Measurements from ENCODE around the gene ACLY.
"Not testable (repeated sequence)": the region's sequence is repeated elsewhere in the genome, so short reads cannot be mapped to it uniquely, and the experiment has no call there.

ACLY gene

DNA sequence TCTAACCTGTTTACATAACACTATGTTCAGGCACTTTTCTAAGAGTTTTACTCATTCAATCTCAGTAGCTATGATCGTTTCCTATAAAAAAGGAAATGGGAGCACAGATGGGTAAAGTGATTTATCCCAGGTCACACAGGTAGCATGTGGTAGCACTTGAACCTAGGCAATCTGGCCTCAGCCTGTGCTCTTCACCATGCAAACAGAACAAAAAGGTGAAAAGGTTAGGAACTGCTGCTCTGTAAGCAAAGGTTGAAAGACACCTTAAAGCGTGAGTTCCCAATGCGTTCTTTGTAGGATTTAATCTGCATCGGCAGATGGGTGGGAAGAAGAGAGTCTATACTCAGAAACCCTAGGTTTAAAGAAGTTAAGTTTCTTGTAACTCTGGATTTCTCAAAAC lies 38.6 kb downstream of the ACLY start:
- H3K27ac ChIP-seq (ENCODE audit: low read depth, low read length) = no peak overlapping the region
- H3K9me3 ChIP-seq (ENCODE audit: control insufficient read depth in 5 of 5, low read length in 5 of 5) = no peaks in the 10 kb centered on the region
- H3K9ac ChIP-seq (ENCODE audit: low read length in 5 of 5) = peak overlapping the region in 1 of 5 donors; percentile 37
- no peaks in the 10 kb centered on the region for H3K4me1 ChIP-seq (ENCODE audit: control insufficient read depth in 5 of 5, insufficient read depth in 5 of 5, low read length in 5 of 5)
- H3K36me3 ChIP-seq (ENCODE audit: control insufficient read depth in 5 of 5, insufficient read depth in 5 of 5, low read length in 5 of 5) = peaks cover 9 to 76% (median 61%) of the 10 kb centered on the region in 5 donors
- H3K27me3 ChIP-seq (ENCODE audit: control insufficient read depth in 5 of 5, insufficient read depth in 4 of 5, low read length in 5 of 5) = no peaks in the 10 kb centered on the region
- no peak overlapping the region for H3K4me3 ChIP-seq (ENCODE audit: low read depth in 1 of 5, low read length in 5 of 5)

DNA sequence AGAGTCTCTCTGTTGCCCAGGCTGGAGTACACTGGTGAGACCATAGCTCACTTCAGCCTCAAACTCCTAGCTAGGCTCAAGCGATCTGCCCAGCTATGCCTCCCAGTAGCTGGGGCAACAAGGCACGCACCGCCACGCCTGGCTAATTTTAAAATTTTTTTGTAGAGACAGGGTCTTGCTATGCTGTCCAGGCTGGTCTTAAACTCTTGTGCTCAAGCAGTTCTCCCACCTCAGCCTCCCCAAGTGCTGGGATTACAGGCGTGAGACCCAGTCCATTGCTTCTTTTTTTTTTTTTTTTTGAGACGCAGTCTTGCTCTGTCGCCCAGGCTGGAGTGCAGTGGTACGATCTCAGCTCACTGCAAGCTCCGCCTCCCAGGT lies 44.5 kb downstream of the ACLY start:
- not testable (repeated sequence) for H3K9ac ChIP-seq (ENCODE audit: low read length in 5 of 5); H3K4me3 ChIP-seq (ENCODE audit: low read depth in 1 of 5, low read length in 5 of 5); H3K9me3 ChIP-seq (ENCODE audit: control insufficient read depth in 5 of 5, low read length in 5 of 5); H3K27me3 ChIP-seq (ENCODE audit: control insufficient read depth in 5 of 5, insufficient read depth in 4 of 5, low read length in 5 of 5)
- Histone ChIP-seq H3K36me3 (ENCODE audit: control insufficient read depth in 5 of 5, insufficient read depth in 5 of 5, low read length in 5 of 5) (peaks cover 0 to 74% (median 62%) of the 10 kb centered on the region in 5 donors), H3K4me1 (ENCODE audit: control insufficient read depth in 5 of 5, insufficient read depth in 5 of 5, low read length in 5 of 5) (peaks cover 0 to 12% (median 10%) of the 10 kb centered on the region in 5 donors), H3K27ac (ENCODE audit: low read depth, low read length) (peak overlapping the region; percentile 50)

DNA sequence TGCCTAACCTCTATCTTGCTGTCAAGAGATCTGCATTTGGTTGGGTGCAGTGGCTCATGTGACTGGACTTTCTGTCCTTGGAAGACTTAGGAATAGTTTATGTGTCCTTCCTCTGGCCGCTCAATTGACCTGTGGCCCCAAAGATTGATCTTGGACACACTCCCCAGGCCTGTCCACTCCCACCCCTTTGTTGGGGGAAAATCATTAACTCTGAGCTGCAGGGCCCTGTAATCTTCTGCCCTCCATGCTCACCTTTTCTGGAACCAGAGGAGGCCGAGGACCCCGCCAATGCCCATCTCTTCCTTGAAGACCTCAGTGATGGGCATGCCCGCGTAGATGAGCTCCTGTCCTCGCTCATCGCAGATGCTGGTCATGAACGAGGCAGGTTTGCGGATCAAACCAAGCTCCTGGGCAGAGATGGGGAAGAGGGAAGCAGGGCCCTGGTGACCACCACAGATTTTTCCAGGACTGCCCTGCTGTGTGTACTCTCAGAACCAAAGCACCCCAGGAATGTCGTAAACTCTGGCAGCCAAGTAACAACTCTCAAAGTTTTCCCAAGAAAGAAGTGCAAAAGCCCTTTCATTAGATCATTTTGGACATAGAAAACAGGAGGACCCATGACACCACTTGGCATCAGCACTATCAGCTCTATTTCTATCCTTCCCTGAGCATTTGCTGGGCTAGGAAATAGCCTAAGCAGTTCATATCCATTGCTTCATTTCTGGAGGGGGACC lies 45.0 kb downstream of the ACLY start:
- Histone ChIP-seq H3K36me3 (ENCODE audit: control insufficient read depth in 5 of 5, insufficient read depth in 5 of 5, low read length in 5 of 5) (peaks cover 3 to 76% (median 63%) of the 10 kb centered on the region in 5 donors), H3K9me3 (ENCODE audit: control insufficient read depth in 5 of 5, low read length in 5 of 5) (no peaks in the 10 kb centered on the region), H3K27me3 (ENCODE audit: control insufficient read depth in 5 of 5, insufficient read depth in 4 of 5, low read length in 5 of 5) (no peaks in the 10 kb centered on the region), H3K4me1 (ENCODE audit: control insufficient read depth in 5 of 5, insufficient read depth in 5 of 5, low read length in 5 of 5) (peaks cover 0 to 12% (median 10%) of the 10 kb centered on the region in 5 donors), H3K9ac (ENCODE audit: low read length in 5 of 5) (no peak overlapping the region), H3K27ac (ENCODE audit: low read depth, low read length) (peak overlapping the region; percentile 50), H3K4me3 (ENCODE audit: low read depth in 1 of 5, low read length in 5 of 5) (no peak overlapping the region)

DNA sequence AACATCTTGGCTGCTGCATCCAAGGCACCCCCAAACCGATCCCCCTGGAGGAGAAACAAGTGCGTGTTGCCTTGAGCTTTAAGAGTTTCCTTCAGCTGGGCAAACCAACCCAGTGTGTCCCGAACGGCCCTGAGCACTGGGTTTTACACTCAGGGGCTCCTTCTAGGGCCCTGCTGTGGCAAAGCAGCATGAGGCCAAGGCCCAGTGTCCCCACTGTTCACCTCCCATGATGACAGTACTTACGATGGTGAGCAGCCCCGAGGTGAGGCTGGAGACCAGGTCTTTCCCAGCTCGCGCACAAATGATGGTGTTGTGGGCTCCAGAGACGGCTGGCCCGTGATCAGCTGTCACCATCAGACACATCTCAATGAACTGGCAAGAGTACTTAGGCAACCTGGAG lies 47.0 kb downstream of the ACLY start:
- H3K4me1 ChIP-seq (ENCODE audit: control insufficient read depth in 5 of 5, insufficient read depth in 5 of 5, low read length in 5 of 5) = peaks cover 0 to 12% (median 10%) of the 10 kb centered on the region in 5 donors
- no peaks in the 10 kb centered on the region for H3K27me3 ChIP-seq (ENCODE audit: control insufficient read depth in 5 of 5, insufficient read depth in 4 of 5, low read length in 5 of 5)
- no peak overlapping the region for H3K9ac ChIP-seq (ENCODE audit: low read length in 5 of 5)
- no peaks in the 10 kb centered on the region for H3K9me3 ChIP-seq (ENCODE audit: control insufficient read depth in 5 of 5, low read length in 5 of 5)
- H3K27ac ChIP-seq (ENCODE audit: low read depth, low read length) = no peak overlapping the region
- H3K36me3 ChIP-seq (ENCODE audit: control insufficient read depth in 5 of 5, insufficient read depth in 5 of 5, low read length in 5 of 5) = peaks cover 13 to 71% (median 60%) of the 10 kb centered on the region in 5 donors
- no peak overlapping the region for H3K4me3 ChIP-seq (ENCODE audit: low read depth in 1 of 5, low read length in 5 of 5)

DNA sequence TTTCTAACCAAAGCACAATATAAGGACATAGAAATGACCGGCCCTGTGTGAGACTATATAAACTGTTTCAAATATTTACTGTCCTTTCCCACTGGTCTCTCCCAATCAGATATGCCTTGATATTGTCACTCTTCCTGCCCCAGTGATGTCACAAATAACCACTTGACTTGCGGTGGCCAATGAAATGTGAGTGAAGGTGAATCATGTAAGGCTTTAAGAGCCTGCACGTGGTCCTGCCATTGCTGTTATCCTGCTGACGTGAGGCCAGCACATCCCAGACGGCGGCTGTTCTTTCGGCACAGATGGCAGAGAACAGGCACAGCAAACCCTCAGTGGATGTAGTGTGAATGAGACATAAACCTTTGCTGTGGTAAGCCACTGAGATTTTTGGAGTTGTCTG lies 48.1 kb downstream of the ACLY start:
- H3K9ac ChIP-seq (ENCODE audit: low read length in 5 of 5) = no peak overlapping the region
- H3K4me3 ChIP-seq (ENCODE audit: low read depth in 1 of 5, low read length in 5 of 5) = no peak overlapping the region
- peaks cover 14 to 73% (median 61%) of the 10 kb centered on the region in 5 donors for H3K36me3 ChIP-seq (ENCODE audit: control insufficient read depth in 5 of 5, insufficient read depth in 5 of 5, low read length in 5 of 5)
- H3K9me3 ChIP-seq (ENCODE audit: control insufficient read depth in 5 of 5, low read length in 5 of 5) = no peaks in the 10 kb centered on the region
- no peak overlapping the region for H3K27ac ChIP-seq (ENCODE audit: low read depth, low read length)
- H3K27me3 ChIP-seq (ENCODE audit: control insufficient read depth in 5 of 5, insufficient read depth in 4 of 5, low read length in 5 of 5) = no peaks in the 10 kb centered on the region
- peaks cover 0 to 13% (median 11%) of the 10 kb centered on the region in 5 donors for H3K4me1 ChIP-seq (ENCODE audit: control insufficient read depth in 5 of 5, insufficient read depth in 5 of 5, low read length in 5 of 5)

- Histone ChIP-seq H3K9ac (ENCODE audit: low read length in 5 of 5) (no peak overlapping the region), H3K4me3 (ENCODE audit: low read depth in 1 of 5, low read length in 5 of 5) (no peak overlapping the region), H3K36me3 (ENCODE audit: control insufficient read depth in 5 of 5, insufficient read depth in 5 of 5, low read length in 5 of 5) (peaks cover 14 to 72% (median 61%) of the 10 kb centered on the region in 5 donors), H3K4me1 (ENCODE audit: control insufficient read depth in 5 of 5, insufficient read depth in 5 of 5, low read length in 5 of 5) (peaks cover 0 to 16% (median 14%) of the 10 kb centered on the region in 5 donors), H3K27me3 (ENCODE audit: control insufficient read depth in 5 of 5, insufficient read depth in 4 of 5, low read length in 5 of 5) (no peaks in the 10 kb centered on the region), H3K27ac (ENCODE audit: low read depth, low read length) (no peak overlapping the region), H3K9me3 (ENCODE audit: control insufficient read depth in 5 of 5, low read length in 5 of 5) (no peaks in the 10 kb centered on the region)
Observed at GRCh38 chr17:41870097-41870496, 48.7 kb downstream of the ACLY start.

DNA sequence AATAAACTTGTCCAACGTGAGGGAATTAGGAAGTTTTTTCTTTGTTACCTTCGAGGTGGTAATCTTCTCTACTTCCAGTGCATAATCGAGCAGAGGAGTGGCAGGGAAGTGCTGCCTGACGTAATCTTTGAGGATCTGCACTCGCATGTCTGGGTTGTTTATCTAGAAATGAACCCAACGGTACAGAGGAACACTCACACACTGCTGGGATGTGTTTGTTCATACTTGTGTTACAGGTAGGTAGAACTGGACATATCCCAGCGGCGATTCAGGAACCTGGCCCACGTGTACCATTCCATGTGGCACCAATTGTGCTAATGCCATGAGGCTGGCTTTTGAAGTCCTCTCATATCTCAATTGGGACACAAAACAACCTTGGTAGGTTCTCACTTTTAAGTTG lies 49.3 kb downstream of the ACLY start:
- Histone ChIP-seq H3K4me3 (ENCODE audit: low read depth in 1 of 5, low read length in 5 of 5) (no peak overlapping the region), H3K27me3 (ENCODE audit: control insufficient read depth in 5 of 5, insufficient read depth in 4 of 5, low read length in 5 of 5) (no peaks in the 10 kb centered on the region), H3K9me3 (ENCODE audit: control insufficient read depth in 5 of 5, low read length in 5 of 5) (no peaks in the 10 kb centered on the region), H3K4me1 (ENCODE audit: control insufficient read depth in 5 of 5, insufficient read depth in 5 of 5, low read length in 5 of 5) (peaks cover 0 to 19% (median 17%) of the 10 kb centered on the region in 5 donors), H3K36me3 (ENCODE audit: control insufficient read depth in 5 of 5, insufficient read depth in 5 of 5, low read length in 5 of 5) (peaks cover 14 to 69% (median 61%) of the 10 kb centered on the region in 5 donors), H3K9ac (ENCODE audit: low read length in 5 of 5) (no peak overlapping the region), H3K27ac (ENCODE audit: low read depth, low read length) (no peak overlapping the region)

GRCh38 chr17:41868568-41868967 lies 50.2 kb downstream of the ACLY start:
- Histone ChIP-seq H3K27me3 (ENCODE audit: control insufficient read depth in 5 of 5, insufficient read depth in 4 of 5, low read length in 5 of 5) (no peaks in the 10 kb centered on the region), H3K9me3 (ENCODE audit: control insufficient read depth in 5 of 5, low read length in 5 of 5) (no peaks in the 10 kb centered on the region), H3K27ac (ENCODE audit: low read depth, low read length) (no peak overlapping the region), H3K9ac (ENCODE audit: low read length in 5 of 5) (no peak overlapping the region), H3K4me3 (ENCODE audit: low read depth in 1 of 5, low read length in 5 of 5) (no peak overlapping the region), H3K4me1 (ENCODE audit: control insufficient read depth in 5 of 5, insufficient read depth in 5 of 5, low read length in 5 of 5) (peaks cover 7 to 20% (median 18%) of the 10 kb centered on the region in 5 donors), H3K36me3 (ENCODE audit: control insufficient read depth in 5 of 5, insufficient read depth in 5 of 5, low read length in 5 of 5) (peaks cover 14 to 63% (median 56%) of the 10 kb centered on the region in 5 donors)

DNA sequence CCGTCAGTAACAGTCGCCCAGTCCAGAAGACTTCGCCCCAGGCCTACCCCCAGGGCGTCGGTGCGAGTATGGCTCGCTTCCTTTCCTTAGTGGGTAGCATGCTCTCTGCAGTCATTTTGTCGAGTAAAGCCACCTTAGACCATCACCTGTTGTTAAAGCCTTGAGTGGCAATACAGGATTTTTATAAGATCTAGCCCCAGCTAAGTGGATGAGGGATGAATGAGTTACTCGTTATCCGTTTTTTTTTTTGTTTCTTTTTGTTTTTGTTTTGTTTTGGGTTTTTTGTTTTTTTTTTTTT lies 53.2 kb downstream of the ACLY start:
- peaks cover 8 to 35% (median 24%) of the 10 kb centered on the region in 5 donors for H3K4me1 ChIP-seq (ENCODE audit: control insufficient read depth in 5 of 5, insufficient read depth in 5 of 5, low read length in 5 of 5)
- H3K27ac ChIP-seq (ENCODE audit: low read depth, low read length) = no peak overlapping the region
- H3K36me3 ChIP-seq (ENCODE audit: control insufficient read depth in 5 of 5, insufficient read depth in 5 of 5, low read length in 5 of 5) = peaks cover 14 to 36% (median 32%) of the 10 kb centered on the region in 5 donors
- H3K9me3 ChIP-seq (ENCODE audit: control insufficient read depth in 5 of 5, low read length in 5 of 5) = no peaks in the 10 kb centered on the region
- peak overlapping the region in 4 of 5 donors; percentile 1 to 76 (median 54) for H3K9ac ChIP-seq (ENCODE audit: low read length in 5 of 5)
- peak overlapping the region; percentile 54 to 96 (median 94) for H3K4me3 ChIP-seq (ENCODE audit: low read depth in 1 of 5, low read length in 5 of 5)
- no peaks in the 10 kb centered on the region for H3K27me3 ChIP-seq (ENCODE audit: control insufficient read depth in 5 of 5, insufficient read depth in 4 of 5, low read length in 5 of 5)

DNA sequence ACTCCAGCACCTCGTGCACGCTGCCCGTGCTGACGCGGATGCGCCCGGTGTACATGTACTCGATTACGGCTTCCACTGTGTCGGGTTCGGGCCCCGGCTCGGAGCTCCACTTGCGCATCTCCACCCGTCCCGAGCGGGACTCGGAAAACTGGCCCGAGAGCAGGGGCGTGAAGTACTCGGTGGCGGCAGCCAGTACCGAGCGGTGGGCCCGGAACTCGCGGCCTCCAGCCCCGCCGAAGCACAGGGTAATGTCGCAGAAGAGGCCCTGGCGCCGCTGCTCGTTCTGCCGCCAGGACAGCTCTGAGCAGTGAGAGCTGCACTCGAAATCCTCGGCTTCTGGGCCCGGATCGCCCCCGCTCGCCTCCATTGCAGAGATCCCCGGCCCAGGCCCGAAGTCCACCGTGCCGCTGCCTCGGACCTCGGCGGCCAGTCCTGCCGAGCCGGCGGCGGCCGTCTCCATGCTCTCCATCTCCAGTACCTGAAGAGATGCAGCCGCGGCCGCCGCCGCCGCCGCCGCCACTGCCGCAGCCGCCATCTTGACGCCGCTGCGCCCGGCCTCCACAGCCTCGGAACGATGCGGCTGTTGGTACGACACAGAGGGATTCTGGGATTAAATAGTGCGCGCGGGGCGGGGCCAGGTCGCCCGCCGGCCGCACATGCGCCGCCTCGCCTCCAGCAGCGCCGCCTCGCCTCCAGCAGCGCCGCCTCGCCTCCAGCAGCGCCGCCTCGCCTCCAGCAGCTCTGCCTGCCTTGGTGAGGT lies 53.7 kb downstream of the ACLY start, which contains the start of gene KLHL11:
Gene KLHL11, minus strand, starts transcription at position 588 of the 760 bp plus-strand sequence. Its CDS starts 53 bp downstream, at position 535.
- Histone ChIP-seq H3K36me3 (ENCODE audit: control insufficient read depth in 5 of 5, insufficient read depth in 5 of 5, low read length in 5 of 5) (peaks cover 14 to 31% (median 27%) of the 10 kb centered on the region in 5 donors), H3K27me3 (ENCODE audit: control insufficient read depth in 5 of 5, insufficient read depth in 4 of 5, low read length in 5 of 5) (no peaks in the 10 kb centered on the region), H3K9me3 (ENCODE audit: control insufficient read depth in 5 of 5, low read length in 5 of 5) (no peaks in the 10 kb centered on the region), H3K4me1 (ENCODE audit: control insufficient read depth in 5 of 5, insufficient read depth in 5 of 5, low read length in 5 of 5) (peaks cover 8 to 35% (median 24%) of the 10 kb centered on the region in 5 donors), H3K9ac (ENCODE audit: low read length in 5 of 5) (peak within 1 kb of the TSS in 4 of 5 donors; percentile 88 to 94 (median 92)), H3K4me3 (ENCODE audit: low read depth in 1 of 5, low read length in 5 of 5) (peak within 1 kb of the TSS; percentile 56 to 96 (median 94)), H3K27ac (ENCODE audit: low read depth, low read length) (peak within 1 kb of the TSS; percentile 76)

All from subcutaneous abdominal adipose tissue (tissue), 5 donors.